A673 (cell line): ENCODE results near the gene SHOC2. TPM values are rescaled to one million over a fixed set of nuclear protein-coding genes. Genes with fewer than 3 reads are reported as not detected.

Experiments
- BruUV-seq: library from RNA; stranded (reverse); fragments of 400-500 nt; replicated peaks from 2 replicates; lab custom pipeline; 2021; lab: Mats Ljungman, UMichigan
- CTCF ChIA-PET: fragments of 300-600 bp; sonication (Branson Sonifier 250); formaldehyde crosslinking; loops from one replicate; lab custom pipeline; 2022; ENCODE audit warnings: antibody characterized with exemption; lab: Charles Lee
- POLR2A ChIA-PET: fragments of 300-600 bp; sonication (Branson Sonifier 250); formaldehyde crosslinking; loops from one replicate; lab custom pipeline; 2022; ENCODE audit warnings: antibody characterized with exemption; ENCODE audit not compliant: low non-redundant PET; lab: Charles Lee
- DNase-seq: peaks from one replicate; pipeline ENCODE4 v3.0.0-alpha.2; 2015; ENCODE audit warnings: low spot score
- H3K27ac ChIP-seq: fragments of 200-600 bp; sonication (generic); 2 replicates; pipeline ENCODE4 v1.5.1; 2016; ENCODE audit warnings: mixed run types, low read depth, mild to moderate bottlenecking, mixed read lengths, antibody characterized with exemption, low read length; ENCODE audit not compliant: poor library complexity, severe bottlenecking
- H3K27me3 ChIP-seq: fragments of 200-600 bp; sonication (generic); replicated peaks from 2 replicates; pipeline ENCODE4 v1.6.1; 2017; ENCODE audit warnings: mixed run types, low read depth, mild to moderate bottlenecking, mixed read lengths, antibody characterized with exemption, low read length; ENCODE audit not compliant: insufficient read depth, poor library complexity
- H3K36me3 ChIP-seq: fragments of 200-600 bp; sonication (generic); 2 replicates; pipeline ENCODE4 v1.6.1; 2016; ENCODE audit warnings: mixed run types, mild to moderate bottlenecking, mixed read lengths, antibody characterized with exemption, low read length; ENCODE audit not compliant: insufficient read depth, poor library complexity, severe bottlenecking
- H3K4me1 ChIP-seq: fragments of 200-600 bp; sonication (generic); 2 replicates; pipeline ENCODE4 v1.6.1; 2017; ENCODE audit warnings: mixed run types, mild to moderate bottlenecking, mixed read lengths, antibody characterized with exemption, low read length; ENCODE audit not compliant: insufficient read depth, poor library complexity, severe bottlenecking
- H3K4me3 ChIP-seq: fragments of 200-600 bp; sonication (generic); 2 replicates; pipeline ENCODE4 v1.5.1; 2016; ENCODE audit warnings: low read depth, mixed run types, mild to moderate bottlenecking, mixed read lengths, low read length; ENCODE audit not compliant: poor library complexity, severe bottlenecking
- H3K9me3 ChIP-seq: fragments of 200-600 bp; sonication (generic); 2 replicates; pipeline ENCODE4 v1.6.1; 2016; ENCODE audit warnings: mixed run types, low read depth, mild to moderate bottlenecking, mixed read lengths, antibody characterized with exemption, low read length; ENCODE audit not compliant: poor library complexity, severe bottlenecking
- CTCF ChIP-seq: fragments of 300-800, 200-600 bp; sonication (generic); conservative IDR thresholded peaks from 2 replicates; pipeline ENCODE4 v1.5.1; 2017; ENCODE audit warnings: low read depth, mild to moderate bottlenecking, antibody characterized with exemption, low read length, moderate library complexity, mixed read lengths
- EZH2 ChIP-seq: fragments of 200-600 bp; sonication (generic); IDR thresholded peaks from 2 replicates; pipeline ENCODE4 v1.6.1; 2017; ENCODE audit warnings: borderline replicate concordance, low read depth, mild to moderate bottlenecking, mixed read lengths, antibody characterized with exemption, low read length; ENCODE audit not compliant: poor library complexity, severe bottlenecking
- intact Hi-C: fragments of 100-400 bp; cut with micrococcal nuclease; formaldehyde crosslinking; loops from one replicate; pipeline ENCODE4 v1.10.0; 2022; ENCODE audit not compliant: unreplicated experiment
- total RNA-seq: library from RNA; stranded (reverse); gene quantifications from 2 replicates; pipeline ENCODE4 v1.2.3, GENCODE V29; 2021

The SHOC2 gene
- total RNA-seq, 1 experiment from 2014 or later: 37.6 TPM

GRCh38 chr10:110951381-110951780 lies 32.0 kb downstream of the SHOC2 start:
- CTCF ChIA-PET: no interaction called here

GRCh38 chr10:110957606-110958005 lies 38.2 kb downstream of the SHOC2 start:
- Histone ChIP-seq H3K4me3 (no peak overlapping the region), H3K36me3 (no peaks in the 10 kb centered on the region), H3K4me1 (peaks cover 9% of the 10 kb centered on the region), H3K27me3 (no peaks in the 10 kb centered on the region), H3K27ac (no peak overlapping the region), H3K9me3 (no peaks in the 10 kb centered on the region)
- ChIA-PET CTCF (no interaction called here), POLR2A (no interaction called here)
- DNase-seq: no peak
- TF ChIP-seq EZH2 (no peak), CTCF (no peak)
- intact Hi-C loops: no loop called here
- no TSS peak for BruUV-seq

More at GRCh38 chr10:110951381-110951780, 32.0 kb downstream of the SHOC2 start:
- intact Hi-C loops: no loop called here
- no peaks in the 10 kb centered on the region for H3K27me3 ChIP-seq
- TF ChIP-seq EZH2 (no peak), CTCF (no peak)
- DNase-seq: no peak
- no peaks in the 10 kb centered on the region for H3K4me1 ChIP-seq
- H3K36me3 ChIP-seq: no peaks in the 10 kb centered on the region
- no peak overlapping the region for H3K27ac ChIP-seq
- BruUV-seq: no TSS peak
- no peak overlapping the region for H3K4me3 ChIP-seq
- POLR2A ChIA-PET: no interaction called here
- H3K9me3 ChIP-seq: no peaks in the 10 kb centered on the region

GRCh38 chr10:110959379-110960332 lies 40.3 kb downstream of the SHOC2 start:
- no peak for DNase-seq
- TF ChIP-seq CTCF (no peak), EZH2 (no peak)
- H3K4me3 ChIP-seq: no peak overlapping the region
- no peak overlapping the region for H3K27ac ChIP-seq
- H3K27me3 ChIP-seq: no peaks in the 10 kb centered on the region
- intact Hi-C loops: no loop called here
- H3K9me3 ChIP-seq: no peaks in the 10 kb centered on the region
- peaks cover 9% of the 10 kb centered on the region for H3K4me1 ChIP-seq
- BruUV-seq: no TSS peak
- no peaks in the 10 kb centered on the region for H3K36me3 ChIP-seq
- CTCF ChIA-PET: no interaction called here
- POLR2A ChIA-PET: no interaction called here
